Activated T-helper 1 cell treated with anti-CD3 and anti-CD28 coated beads, Interleukin-12 subunit alpha, Interleukin-12 subunit beta, Interleukin-2, Interleukin-4 antibody, amounts not matched to agents 30 ng/mL and 10 ng/mL and 1 ng/mL, durations not matched to agents 14 hours and 24 hours and 36 hours (primary cell): ENCODE results near the gene TXK. TPM values are rescaled to one million over a fixed set of nuclear protein-coding genes. Genes with fewer than 3 reads are reported as not detected.

Experiments
- DNase-seq: peaks from one replicate; pipeline ENCODE4 v3.0.0; 2021; ENCODE audit warnings: low spot score
- H3K27ac Mint-ChIP-seq: one replicate; pipeline ENCODE4 v1.8.0; 2021; ENCODE audit warnings: mild to moderate bottlenecking, mixed read lengths
- H3K27me3 Mint-ChIP-seq: one replicate; pipeline ENCODE4 v1.8.0; 2022; ENCODE audit warnings: mild to moderate bottlenecking, moderate library complexity, mixed read lengths; ENCODE audit not compliant: insufficient read depth
- H3K36me3 Mint-ChIP-seq: one replicate; pipeline ENCODE4 v1.8.0; 2021; ENCODE audit warnings: low read depth, mixed read lengths
- H3K4me1 Mint-ChIP-seq: one replicate; pipeline ENCODE4 v1.8.0; 2021; ENCODE audit warnings: low read depth, mixed read lengths
- H3K4me3 Mint-ChIP-seq: one replicate; pipeline ENCODE4 v1.8.0; 2021; ENCODE audit warnings: mild to moderate bottlenecking, moderate library complexity, mixed read lengths
- H3K9me3 Mint-ChIP-seq: one replicate; pipeline ENCODE4 v1.8.0; 2021; ENCODE audit warnings: mixed read lengths
- intact Hi-C: fragments of 100-400 bp; cut with micrococcal nuclease; formaldehyde crosslinking; loops from one replicate; pipeline ENCODE4 v1.15.1; 2024
- total RNA-seq: library from RNA; stranded (reverse); gene quantifications from 2 replicates; pipeline ENCODE4 v1.2.3, GENCODE V29; 2022

Gene TXK
- total RNA-seq, 1 donor from 2014 or later = 12.5 TPM

DNA sequence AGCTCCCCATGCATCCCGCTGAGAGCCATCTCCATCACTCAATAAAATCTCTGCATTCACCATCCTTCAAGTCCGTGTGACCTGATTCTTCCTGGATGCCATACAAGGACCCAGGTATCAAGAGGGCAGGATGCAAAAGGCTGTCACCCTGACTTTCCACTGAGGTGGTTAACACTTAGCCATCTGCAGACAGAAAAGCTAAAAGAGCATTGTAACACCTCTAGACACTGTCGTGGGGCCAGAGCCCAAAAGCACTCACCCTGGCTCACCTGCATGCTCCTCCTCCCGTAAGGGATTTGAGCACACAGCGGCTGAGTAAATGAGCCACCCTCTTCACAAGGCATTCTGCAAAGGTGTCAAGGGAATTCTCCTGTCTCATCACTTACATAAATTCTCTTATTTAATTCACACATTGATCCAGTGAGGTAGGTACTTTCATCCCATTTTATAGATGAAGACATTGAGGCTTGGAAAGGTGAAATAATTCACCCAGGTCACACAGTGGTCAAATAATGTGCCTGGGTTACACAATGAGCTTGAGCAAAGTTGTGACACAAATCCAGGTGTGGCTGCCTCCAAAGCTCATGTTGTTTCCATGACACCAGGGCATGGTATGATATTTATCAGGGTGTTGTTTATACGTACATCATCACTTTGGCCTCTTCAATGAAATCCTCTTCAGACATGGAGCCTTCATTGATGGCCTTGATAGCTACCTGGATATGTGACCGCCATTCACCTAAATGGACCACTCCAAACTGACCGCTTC is 48.0 kb downstream of the TXK start:
- no peaks in the 10 kb centered on the region for H3K4me1 Mint-ChIP-seq
- H3K27ac Mint-ChIP-seq = no peak overlapping the region
- peaks cover 45% of the 10 kb centered on the region for H3K36me3 Mint-ChIP-seq
- H3K9me3 Mint-ChIP-seq = no peaks in the 10 kb centered on the region
- H3K27me3 Mint-ChIP-seq = no peaks in the 10 kb centered on the region
- no peak for DNase-seq
- no peak overlapping the region for H3K4me3 Mint-ChIP-seq
- intact Hi-C loops = loop anchor here (2.0 to 5.0 kb wide), 5 partner anchors 17 to 419 kb away; no protein-coding TSS in a partner anchor

DNA sequence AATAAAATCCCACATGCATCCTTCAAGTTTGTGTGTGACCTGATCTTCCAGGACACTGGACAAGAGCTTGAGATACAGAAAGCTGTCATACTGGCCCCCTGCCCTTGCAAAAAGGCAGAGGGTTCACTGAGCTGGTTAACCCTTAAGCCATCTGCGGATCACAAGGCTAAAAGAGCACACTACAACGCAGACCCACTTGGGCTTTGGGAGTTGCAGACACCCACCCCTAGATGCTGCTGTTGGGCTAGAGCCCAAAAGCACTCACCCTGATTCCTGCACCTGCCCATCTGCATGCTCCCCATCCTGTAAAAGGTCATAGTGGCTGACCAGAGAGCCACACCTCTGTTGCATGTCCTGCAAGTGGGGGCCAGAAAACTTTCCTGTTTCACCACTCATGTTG is 51.1 kb downstream of the TXK start:
- intact Hi-C loops = no loop called here
- Mint-ChIP-seq H3K27ac (no peak overlapping the region), H3K9me3 (no peaks in the 10 kb centered on the region), H3K27me3 (no peaks in the 10 kb centered on the region), H3K36me3 (peaks cover 55% of the 10 kb centered on the region), H3K4me3 (no peak overlapping the region), H3K4me1 (peaks cover 9% of the 10 kb centered on the region)
- no peak for DNase-seq

DNA sequence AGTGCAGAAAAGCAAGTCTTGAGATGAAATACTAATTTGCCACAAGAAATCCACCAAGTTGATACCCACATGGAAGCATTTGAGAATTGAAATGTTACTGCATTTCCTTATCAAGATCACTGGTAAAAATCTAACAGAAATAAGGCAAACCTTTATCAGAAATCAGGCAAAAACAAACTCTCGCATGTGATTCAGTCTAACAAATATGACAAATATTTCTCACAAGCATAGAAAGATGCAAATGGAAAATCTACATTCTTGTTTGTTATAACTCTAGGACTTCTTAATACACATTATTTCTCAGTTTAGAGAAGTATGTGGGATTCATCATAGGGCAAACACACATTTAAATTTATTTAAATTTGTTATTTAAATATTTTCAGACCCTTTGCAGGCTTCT is 52.9 kb downstream of the TXK start:
- H3K9me3 Mint-ChIP-seq = no peaks in the 10 kb centered on the region
- peaks cover 53% of the 10 kb centered on the region for H3K36me3 Mint-ChIP-seq
- no peak overlapping the region for H3K27ac Mint-ChIP-seq
- H3K4me1 Mint-ChIP-seq = peaks cover 9% of the 10 kb centered on the region
- no peaks in the 10 kb centered on the region for H3K27me3 Mint-ChIP-seq
- H3K4me3 Mint-ChIP-seq = no peak overlapping the region
- DNase-seq = no peak
- intact Hi-C loops = no loop called here

- H3K27me3 Mint-ChIP-seq = no peaks in the 10 kb centered on the region
- peaks cover 45% of the 10 kb centered on the region for H3K36me3 Mint-ChIP-seq
- no peak for DNase-seq
- H3K4me1 Mint-ChIP-seq = peaks cover 9% of the 10 kb centered on the region
- H3K4me3 Mint-ChIP-seq = no peak overlapping the region
- no peaks in the 10 kb centered on the region for H3K9me3 Mint-ChIP-seq
- H3K27ac Mint-ChIP-seq = no peak overlapping the region
- intact Hi-C loops = no loop called here
Observed at GRCh38 chr4:48079972-48080391, 54.1 kb downstream of the TXK start.

- H3K27me3 Mint-ChIP-seq = no peaks in the 10 kb centered on the region
- peaks cover 42% of the 10 kb centered on the region for H3K36me3 Mint-ChIP-seq
- H3K27ac Mint-ChIP-seq = no peak overlapping the region
- no peak for DNase-seq
- peaks cover 9% of the 10 kb centered on the region for H3K4me1 Mint-ChIP-seq
- no peaks in the 10 kb centered on the region for H3K9me3 Mint-ChIP-seq
- intact Hi-C loops = no loop called here
- H3K4me3 Mint-ChIP-seq = no peak overlapping the region
Observed at GRCh38 chr4:48078862-48079655, 55.0 kb downstream of the TXK start.

GRCh38 chr4:48078425-48078824 is 55.6 kb downstream of the TXK start:
- intact Hi-C loops = no loop called here

GRCh38 chr4:48074657-48075056 is 59.4 kb downstream of the TXK start:
- Mint-ChIP-seq H3K9me3 (no peaks in the 10 kb centered on the region), H3K4me3 (no peak overlapping the region), H3K27me3 (no peaks in the 10 kb centered on the region), H3K4me1 (peaks cover 4% of the 10 kb centered on the region), H3K27ac (no peak overlapping the region), H3K36me3 (peaks cover 38% of the 10 kb centered on the region)
- no peak for DNase-seq
- intact Hi-C loops = no loop called here

More at GRCh38 chr4:48078425-48078824, 55.6 kb downstream of the TXK start:
- DNase-seq = no peak
- Mint-ChIP-seq H3K9me3 (no peaks in the 10 kb centered on the region), H3K36me3 (peaks cover 40% of the 10 kb centered on the region), H3K4me3 (no peak overlapping the region), H3K27me3 (no peaks in the 10 kb centered on the region), H3K4me1 (peaks cover 9% of the 10 kb centered on the region), H3K27ac (no peak overlapping the region)

GRCh38 chr4:48073567-48074103 is 60.4 kb downstream of the TXK start:
- no peaks in the 10 kb centered on the region for H3K4me1 Mint-ChIP-seq
- H3K27ac Mint-ChIP-seq = no peak overlapping the region
- H3K36me3 Mint-ChIP-seq = peaks cover 33% of the 10 kb centered on the region
- no peak for DNase-seq
- intact Hi-C loops = no loop called here
- no peaks in the 10 kb centered on the region for H3K27me3 Mint-ChIP-seq
- H3K4me3 Mint-ChIP-seq = no peak overlapping the region
- no peaks in the 10 kb centered on the region for H3K9me3 Mint-ChIP-seq

- Mint-ChIP-seq H3K27ac (no peak overlapping the region), H3K36me3 (peaks cover 42% of the 10 kb centered on the region), H3K9me3 (no peaks in the 10 kb centered on the region), H3K27me3 (no peaks in the 10 kb centered on the region), H3K4me1 (no peaks in the 10 kb centered on the region), H3K4me3 (no peak overlapping the region)
- intact Hi-C loops = no loop called here
- no peak for DNase-seq
Observed at GRCh38 chr4:48071191-48071590, 62.9 kb downstream of the TXK start.

GRCh38 chr4:48069026-48069425 is 65.0 kb downstream of the TXK start:
- Mint-ChIP-seq H3K36me3 (peaks cover 45% of the 10 kb centered on the region), H3K27me3 (no peaks in the 10 kb centered on the region), H3K27ac (no peak overlapping the region), H3K9me3 (no peaks in the 10 kb centered on the region), H3K4me1 (no peaks in the 10 kb centered on the region), H3K4me3 (no peak overlapping the region)
- intact Hi-C loops = no loop called here
- DNase-seq = no peak

GRCh38 chr4:48068182-48068581 is 65.9 kb downstream of the TXK start:
- Mint-ChIP-seq H3K36me3 (peaks cover 43% of the 10 kb centered on the region), H3K9me3 (no peaks in the 10 kb centered on the region), H3K4me1 (no peaks in the 10 kb centered on the region), H3K4me3 (no peak overlapping the region), H3K27me3 (peaks cover 2% of the 10 kb centered on the region), H3K27ac (no peak overlapping the region)
- intact Hi-C loops = no loop called here
- no peak for DNase-seq

- H3K27me3 Mint-ChIP-seq = peaks cover 2% of the 10 kb centered on the region
- H3K4me3 Mint-ChIP-seq = no peak overlapping the region
- H3K36me3 Mint-ChIP-seq = peaks cover 45% of the 10 kb centered on the region
- no peaks in the 10 kb centered on the region for H3K9me3 Mint-ChIP-seq
- intact Hi-C loops = no loop called here
- DNase-seq = no peak
- H3K27ac Mint-ChIP-seq = no peak overlapping the region
- no peaks in the 10 kb centered on the region for H3K4me1 Mint-ChIP-seq
Observed at GRCh38 chr4:48067536-48067935, 66.5 kb downstream of the TXK start.

DNA sequence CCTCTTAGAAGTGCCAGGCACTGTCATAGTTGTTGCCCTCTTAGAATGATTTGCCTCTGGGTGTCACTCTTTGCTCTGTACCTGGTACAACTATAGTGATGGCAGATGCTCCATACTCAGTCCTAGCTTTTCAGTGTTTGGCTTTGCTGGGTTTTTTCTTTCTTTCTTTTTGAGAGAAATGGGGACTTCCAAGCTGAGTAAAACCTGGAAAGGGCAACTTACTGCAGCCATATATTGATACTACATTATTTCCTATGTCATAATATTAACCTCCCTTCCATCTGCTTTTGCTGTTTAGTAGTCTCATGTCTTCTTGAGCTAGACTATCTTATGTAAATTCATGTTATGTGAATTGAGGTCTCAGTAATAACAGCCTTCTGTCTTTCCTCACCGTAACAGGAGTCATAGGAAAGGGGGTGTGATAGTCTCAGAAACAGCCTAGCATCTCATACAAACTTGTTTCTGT is 68.4 kb downstream of the TXK start:
- no peak for DNase-seq
- intact Hi-C loops = loop anchor here (1.0 to 2.0 kb wide), 6 partner anchors 18 to 97 kb away; no protein-coding TSS in a partner anchor
- H3K36me3 Mint-ChIP-seq = peaks cover 35% of the 10 kb centered on the region
- no peak overlapping the region for H3K4me3 Mint-ChIP-seq
- peaks cover 12% of the 10 kb centered on the region for H3K9me3 Mint-ChIP-seq
- H3K27me3 Mint-ChIP-seq = peaks cover 2% of the 10 kb centered on the region
- no peak overlapping the region for H3K27ac Mint-ChIP-seq
- no peaks in the 10 kb centered on the region for H3K4me1 Mint-ChIP-seq
